ENCODE results near the gene NECAP2. TPM values are rescaled to one million over a fixed set of nuclear protein-coding genes. Genes with fewer than 3 reads are reported as not detected.
A peak's percentile ranks its signal among the peaks of the same experiment; 100 is the strongest.
"Not testable (repeated sequence)": the region's sequence is repeated elsewhere in the genome, so short reads cannot be mapped to it uniquely, and the experiment has no call there.

Gene NECAP2
- total and polyA plus RNA-seq, 8 donors: 69.5 to 84.1 (median 77.4) TPM

GRCh38 chr1:16484501-16484835 lies 43.9 kb downstream of the NECAP2 start:
- no peak overlapping the region for H3K27ac ChIP-seq
- H3K36me3 ChIP-seq: peaks cover 0 to 78% of the 10 kb centered on the region in 2 donors
- no peaks in the 10 kb centered on the region for H3K27me3 ChIP-seq
- ATAC-seq (no peak), DNase-seq (no peak)
- no peaks in the 10 kb centered on the region for H3K4me1 ChIP-seq
- H3K9me3 ChIP-seq: no peaks in the 10 kb centered on the region
- no peak overlapping the region for H3K4me3 ChIP-seq
- no peak for TF ChIP-seq CTCF (IDR thresholded peaks at IDR 0.05)
- intact Hi-C loops (cut with DNase I): no loop called here

- Histone ChIP-seq H3K4me3 (no peak overlapping the region), H3K9me3 (no peaks in the 10 kb centered on the region), H3K27me3 (no peaks in the 10 kb centered on the region), H3K4me1 (no peaks in the 10 kb centered on the region), H3K36me3 (peaks cover 0 to 79% of the 10 kb centered on the region in 2 donors), H3K27ac (no peak overlapping the region)
- no peak for ATAC-seq
- DNase-seq: no peak
- no peak for TF ChIP-seq CTCF (IDR thresholded peaks at IDR 0.05)
- intact Hi-C loops (cut with DNase I): no loop called here
These were observed 44.4 kb downstream of the NECAP2 start for GRCh38 chr1:16484931-16485330.

DNA sequence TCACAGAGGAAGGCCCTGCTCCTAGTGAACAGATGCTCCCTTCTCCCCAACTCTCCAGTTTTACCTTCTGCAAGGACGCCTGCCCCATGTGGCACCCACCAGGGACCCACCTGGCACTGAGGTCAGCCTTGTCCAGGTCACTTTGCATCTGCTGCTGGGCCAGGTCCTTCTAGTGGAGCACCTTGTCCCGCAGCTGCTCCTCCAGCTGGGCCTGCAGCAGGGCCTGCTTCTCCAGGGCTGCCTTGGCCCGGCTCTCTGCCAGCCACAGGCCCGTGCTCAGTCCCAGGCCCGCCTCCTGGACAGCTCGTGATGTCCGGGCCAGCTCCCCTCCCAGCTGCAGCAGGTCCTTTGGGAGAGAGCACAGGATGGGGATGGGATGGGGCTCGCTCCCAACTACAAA lies 45.8 kb downstream of the NECAP2 start:
- DNase-seq; H3K27me3 ChIP-seq; H3K27ac ChIP-seq; H3K9me3 ChIP-seq; H3K4me3 ChIP-seq; intact Hi-C loops (cut with DNase I); ATAC-seq; H3K4me1 ChIP-seq: not testable (repeated sequence)
- peaks cover 0 to 66% of the 10 kb centered on the region in 2 donors for H3K36me3 ChIP-seq

- H3K4me1 ChIP-seq; H3K4me3 ChIP-seq; ATAC-seq; intact Hi-C loops (cut with DNase I); H3K27ac ChIP-seq; H3K9me3 ChIP-seq; H3K27me3 ChIP-seq; DNase-seq: not testable (repeated sequence)
- H3K36me3 ChIP-seq: peaks cover 0 to 59% of the 10 kb centered on the region in 2 donors
These were observed 46.5 kb downstream of the NECAP2 start for GRCh38 chr1:16487011-16487410.

GRCh38 chr1:16489195-16489880 lies 48.8 kb downstream of the NECAP2 start:
- H3K27me3 ChIP-seq; intact Hi-C loops (cut with DNase I); H3K4me3 ChIP-seq; H3K4me1 ChIP-seq; H3K9me3 ChIP-seq; DNase-seq; H3K27ac ChIP-seq; ATAC-seq: not testable (repeated sequence)
- H3K36me3 ChIP-seq: peaks cover 0 to 39% of the 10 kb centered on the region in 2 donors

DNA sequence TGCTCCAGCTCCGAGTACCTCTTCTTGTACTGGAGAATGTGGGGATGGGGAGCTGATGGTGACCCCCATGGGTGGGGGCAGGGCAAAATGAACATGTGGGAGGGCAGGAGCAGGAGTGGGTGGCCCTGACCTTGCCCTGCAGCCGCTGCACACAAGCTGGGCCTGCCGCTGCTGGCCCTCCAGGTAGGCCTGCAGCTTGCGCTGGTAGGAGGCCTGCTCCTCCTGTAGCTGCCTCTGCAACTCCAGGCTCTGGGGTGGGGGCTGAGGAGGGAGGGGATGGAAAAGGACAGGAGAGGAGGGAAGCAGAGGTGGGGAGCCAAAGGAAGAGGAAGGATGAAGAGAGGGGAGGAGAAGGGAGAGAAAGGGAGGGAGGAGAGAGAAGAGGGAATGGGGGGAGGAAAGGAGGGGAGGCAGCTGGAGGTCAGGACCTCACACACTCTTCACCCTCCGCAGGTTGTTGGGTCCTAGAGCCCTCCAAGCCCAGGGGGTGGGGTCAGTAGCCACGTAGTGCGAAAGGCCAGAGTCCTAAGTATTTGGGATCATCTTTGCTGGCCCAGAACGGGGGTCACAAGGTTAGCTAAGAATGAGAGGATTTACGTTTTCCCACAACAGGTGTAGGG lies 50.6 kb downstream of the NECAP2 start:
- TF ChIP-seq CTCF (IDR thresholded peaks at IDR 0.05): no peak
- Histone ChIP-seq H3K4me3 (no peak overlapping the region), H3K36me3 (peaks cover 0 to 20% of the 10 kb centered on the region in 2 donors), H3K27me3 (no peaks in the 10 kb centered on the region), H3K9me3 (no peaks in the 10 kb centered on the region), H3K4me1 (no peaks in the 10 kb centered on the region), H3K27ac (no peak overlapping the region)
- intact Hi-C loops (cut with DNase I): no loop called here
- ATAC-seq (no peak), DNase-seq (no peak)

DNA sequence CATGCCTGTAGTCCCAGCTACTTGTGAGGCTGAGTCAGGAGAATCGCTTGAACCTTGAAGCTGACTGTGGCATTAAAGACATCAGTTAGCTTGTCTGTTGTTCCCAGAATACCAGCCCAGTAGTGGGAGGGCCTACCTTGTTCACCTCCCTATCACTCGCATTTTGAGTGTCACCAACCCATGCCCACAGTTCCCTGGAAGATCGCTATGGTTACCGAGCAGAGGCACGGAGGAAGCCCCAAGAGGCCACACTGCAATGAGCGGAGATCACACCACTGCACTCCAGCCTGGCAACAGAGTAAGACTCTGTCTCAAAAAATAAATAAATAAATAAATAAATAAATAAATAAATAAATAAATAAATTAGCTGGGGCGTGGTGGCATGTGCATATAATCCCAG lies 52.4 kb downstream of the NECAP2 start:
- H3K27me3 ChIP-seq; H3K9me3 ChIP-seq; DNase-seq; H3K27ac ChIP-seq; intact Hi-C loops (cut with DNase I); H3K4me1 ChIP-seq; H3K4me3 ChIP-seq; ATAC-seq: not testable (repeated sequence)
- H3K36me3 ChIP-seq: peaks cover 0 to 12% of the 10 kb centered on the region in 2 donors

DNA sequence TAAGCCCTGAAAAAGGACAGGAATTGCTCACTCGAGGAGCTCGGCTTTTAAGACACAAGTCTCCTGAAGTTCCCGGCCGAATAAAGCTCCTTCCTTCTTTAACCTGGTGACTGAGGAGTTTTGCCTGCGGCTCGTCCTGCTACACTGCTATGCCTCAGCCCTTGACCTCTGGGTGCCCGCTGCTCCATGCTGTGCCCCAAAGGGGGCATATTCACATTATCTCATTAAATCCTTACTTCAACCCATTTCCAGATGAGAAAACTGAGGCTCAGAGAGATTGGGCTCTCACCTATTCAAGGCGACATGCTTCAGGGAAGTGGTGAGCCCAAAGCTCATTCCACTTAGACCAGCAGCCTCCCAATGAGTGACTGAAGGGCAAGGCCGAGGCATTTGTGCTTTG lies 53.2 kb downstream of the NECAP2 start:
- DNase-seq; H3K27ac ChIP-seq; H3K27me3 ChIP-seq; ATAC-seq; H3K9me3 ChIP-seq; H3K4me3 ChIP-seq; intact Hi-C loops (cut with DNase I): not testable (repeated sequence)
- H3K4me1 ChIP-seq: peaks cover 0 to 12% of the 10 kb centered on the region in 2 donors
- H3K36me3 ChIP-seq: peaks cover 0 to 12% of the 10 kb centered on the region in 2 donors

DNA sequence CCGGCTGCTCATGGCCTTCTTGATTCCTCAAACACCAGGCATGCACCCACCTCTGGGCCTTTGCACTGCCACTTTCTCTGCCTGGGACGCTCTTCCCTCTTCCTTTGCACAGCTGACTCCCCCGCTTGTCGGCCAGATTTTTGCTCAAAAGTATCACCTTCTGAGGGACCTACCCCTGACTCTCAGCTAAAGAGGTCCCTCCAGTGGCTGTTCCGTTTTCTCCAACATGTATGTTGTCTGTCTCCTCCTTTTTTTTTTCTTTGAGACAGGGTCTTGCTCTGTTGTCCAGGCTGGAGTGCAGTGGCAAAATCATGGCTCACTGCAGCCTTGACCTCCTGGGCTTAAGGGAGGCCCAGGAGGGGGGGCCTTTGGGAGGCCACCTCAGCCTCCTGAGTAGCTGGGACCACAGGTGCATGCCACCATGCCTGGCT lies 57.0 kb downstream of the NECAP2 start:
- DNase-seq; H3K27me3 ChIP-seq; H3K27ac ChIP-seq; H3K9me3 ChIP-seq; intact Hi-C loops (cut with DNase I); H3K36me3 ChIP-seq; ATAC-seq; H3K4me3 ChIP-seq: not testable (repeated sequence)
- H3K4me1 ChIP-seq: peaks cover 0 to 27% of the 10 kb centered on the region in 2 donors

DNA sequence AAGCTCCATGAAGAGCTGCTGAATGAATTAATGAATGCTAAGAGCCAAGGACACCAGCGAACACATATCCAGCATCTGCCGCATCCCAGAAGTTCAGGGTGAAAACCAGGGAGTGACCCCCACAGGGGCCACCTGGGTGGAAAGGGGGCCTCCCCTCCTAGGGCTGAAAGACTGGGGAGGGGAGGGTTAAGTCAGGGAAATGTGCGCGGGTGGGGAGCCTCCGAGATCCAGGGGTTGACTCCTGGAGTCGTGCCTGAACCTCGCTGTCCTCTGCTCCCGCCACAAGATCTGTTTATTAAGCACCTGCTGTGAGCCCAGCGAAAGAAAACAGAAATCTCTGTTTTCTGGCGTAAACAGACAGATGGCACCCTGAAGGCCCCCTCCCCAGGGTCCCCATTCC lies 57.5 kb downstream of the NECAP2 start:
- Histone ChIP-seq H3K4me1 (peaks cover 0 to 27% of the 10 kb centered on the region in 2 donors), H3K4me3 (peak overlapping the region in 1 of 2 donors; percentile 76), H3K27ac (peak overlapping the region in 1 of 2 donors; percentile 74)
- DNase-seq; H3K36me3 ChIP-seq; H3K9me3 ChIP-seq; H3K27me3 ChIP-seq; intact Hi-C loops (cut with DNase I); ATAC-seq: not testable (repeated sequence)
